Loucy (cell line): ENCODE measurements around the gene GRPEL2.

Experiments
- EZH2phosphoT487 ChIP-seq: fragments of 200-600 bp; IDR thresholded peaks from 2 replicates; pipeline ENCODE4 v1.6.1; 2018; ENCODE audit warnings: antibody characterized with exemption, mild to moderate bottlenecking, moderate library complexity, borderline replicate concordance
- TF ChIP-seq, protein P1 (sequence below): fragments of 200-600 bp; sonication (generic); conservative IDR thresholded peaks from 2 replicates; pipeline ENCODE4 v1.5.1; 2014; ENCODE audit warnings: mild to moderate bottlenecking, antibody characterized with exemption, low read length

GRCh38 chr5:149348518-149348917 lies 3.2 kb downstream of the GRPEL2 start:
- TF ChIP-seq, protein P1, sequence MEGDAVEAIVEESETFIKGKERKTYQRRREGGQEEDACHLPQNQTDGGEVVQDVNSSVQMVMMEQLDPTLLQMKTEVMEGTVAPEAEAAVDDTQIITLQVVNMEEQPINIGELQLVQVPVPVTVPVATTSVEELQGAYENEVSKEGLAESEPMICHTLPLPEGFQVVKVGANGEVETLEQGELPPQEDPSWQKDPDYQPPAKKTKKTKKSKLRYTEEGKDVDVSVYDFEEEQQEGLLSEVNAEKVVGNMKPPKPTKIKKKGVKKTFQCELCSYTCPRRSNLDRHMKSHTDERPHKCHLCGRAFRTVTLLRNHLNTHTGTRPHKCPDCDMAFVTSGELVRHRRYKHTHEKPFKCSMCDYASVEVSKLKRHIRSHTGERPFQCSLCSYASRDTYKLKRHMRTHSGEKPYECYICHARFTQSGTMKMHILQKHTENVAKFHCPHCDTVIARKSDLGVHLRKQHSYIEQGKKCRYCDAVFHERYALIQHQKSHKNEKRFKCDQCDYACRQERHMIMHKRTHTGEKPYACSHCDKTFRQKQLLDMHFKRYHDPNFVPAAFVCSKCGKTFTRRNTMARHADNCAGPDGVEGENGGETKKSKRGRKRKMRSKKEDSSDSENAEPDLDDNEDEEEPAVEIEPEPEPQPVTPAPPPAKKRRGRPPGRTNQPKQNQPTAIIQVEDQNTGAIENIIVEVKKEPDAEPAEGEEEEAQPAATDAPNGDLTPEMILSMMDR, result no peak
- no peak for TF ChIP-seq EZH2phosphoT487
